PC-3 (cell line): ENCODE measurements around the gene FLNB. TPM values are rescaled to one million over a fixed set of nuclear protein-coding genes. Genes with fewer than 3 reads are reported as not detected.

ENCODE experiments used
- ATAC-seq: fragments of 200-7000 bp; cut with Tn5 transposase; 2 replicates; pipeline ENCODE4 v1.9.1; 2020; ENCODE audit warnings: mild to moderate bottlenecking, moderate library complexity
- BruUV-seq: library from RNA; stranded (reverse); fragments of 400-500 nt; replicated peaks from 2 replicates; lab custom pipeline; 2021; lab: Mats Ljungman, UMichigan
- CTCF ChIA-PET: fragments of 300-600 bp; sonication (Branson Sonifier 250); formaldehyde crosslinking; loops from one replicate; lab custom pipeline; 2022; ENCODE audit warnings: antibody characterized with exemption; lab: Charles Lee
- POLR2A ChIA-PET: fragments of 300-600 bp; sonication (Branson Sonifier 250); formaldehyde crosslinking; loops from one replicate; lab custom pipeline; 2022; ENCODE audit warnings: antibody characterized with exemption; ENCODE audit not compliant: unreplicated experiment; lab: Charles Lee
- DNase-seq: peaks from one replicate; pipeline ENCODE4 v3.0.0-alpha.2; 2015
- H2AFZ ChIP-seq: fragments of 300-600 bp; sonication (generic); 2 replicates; pipeline ENCODE4 v1.6.0; 2016; ENCODE audit warnings: antibody characterized with exemption, low read length
- H3F3A ChIP-seq: fragments of 300-600 bp; sonication (generic); one replicate; pipeline ENCODE4 v1.6.0; 2017; ENCODE audit warnings: antibody characterized with exemption, low read length, control low read depth, mild to moderate bottlenecking; ENCODE audit not compliant: unreplicated experiment
- H3K27ac ChIP-seq: fragments of 300-600 bp; sonication (generic); 2 replicates; pipeline ENCODE4 v1.5.1; 2016; ENCODE audit warnings: mild to moderate bottlenecking, low read length
- H3K27me3 ChIP-seq: fragments of 300-600 bp; sonication (generic); 2 replicates; pipeline ENCODE4 v1.6.1; 2016; ENCODE audit warnings: low read length, mixed read lengths
- H3K36me3 ChIP-seq: fragments of 300-600 bp; sonication (generic); 2 replicates; pipeline ENCODE4 v1.6.1; 2016; ENCODE audit warnings: low read depth, mixed run types, low read length, mixed read lengths
- H3K4me1 ChIP-seq: fragments of 300-600 bp; sonication (generic); 2 replicates; pipeline ENCODE4 v1.5.1; 2016; ENCODE audit warnings: low read length; ENCODE audit not compliant: insufficient read depth
- H3K4me2 ChIP-seq: fragments of 300-600 bp; sonication (generic); 2 replicates; pipeline ENCODE4 v1.6.0; 2016; ENCODE audit warnings: low read length
- H3K4me3 ChIP-seq: fragments of 300-600 bp; sonication (generic); 2 replicates; pipeline ENCODE4 v1.5.1; 2016; ENCODE audit warnings: mild to moderate bottlenecking, low read length, mixed read lengths
- H3K79me2 ChIP-seq: fragments of 300-600 bp; sonication (generic); 2 replicates; pipeline ENCODE4 v1.6.1; 2017; ENCODE audit warnings: low read length, mixed read lengths
- H3K9ac ChIP-seq: fragments of 300-600 bp; sonication (generic); 2 replicates; pipeline ENCODE4 v1.6.0; 2016; ENCODE audit warnings: mild to moderate bottlenecking, low read length
- H3K9me2 ChIP-seq: fragments of 300-600 bp; sonication (generic); replicated peaks from 2 replicates; pipeline ENCODE4 v1.6.1; 2016; ENCODE audit warnings: mixed run types, low read length, mixed read lengths
- H3K9me3 ChIP-seq: fragments of 300-600 bp; sonication (generic); 2 replicates; pipeline ENCODE4 v1.6.1; 2016; ENCODE audit warnings: low read length, mixed read lengths
- H4K20me1 ChIP-seq: fragments of 300-600 bp; sonication (generic); 2 replicates; pipeline ENCODE4 v1.6.1; 2016; ENCODE audit warnings: low read length, mixed read lengths
- EZH2 ChIP-seq: fragments of 300-600 bp; sonication (generic); IDR thresholded peaks from one replicate; pipeline ENCODE4 v1.6.1; 2017; ENCODE audit warnings: antibody characterized with exemption, mild to moderate bottlenecking, low read length; ENCODE audit not compliant: unreplicated experiment
- EZH2phosphoT487 ChIP-seq: fragments of 300-600 bp; sonication (generic); IDR thresholded peaks from 2 replicates; pipeline ENCODE4 v1.6.1; 2018; ENCODE audit warnings: mild to moderate bottlenecking, antibody characterized with exemption, low read length, borderline replicate concordance
- intact Hi-C: fragments of 100-400 bp; cut with micrococcal nuclease; formaldehyde crosslinking; loops from 2 replicates; pipeline ENCODE4 v1.9.0; 2023
- total RNA-seq: library from RNA; depleted of rRNA; stranded (reverse); fragments of >200 nt; gene quantifications from 2 replicates; pipeline ENCODE4 v1.2.3, GENCODE V29; 2014
- TF ChIP-seq, protein P1 (sequence below): fragments of 300-600 bp; sonication (generic); conservative IDR thresholded peaks from 2 replicates; pipeline ENCODE4 v1.5.1; 2017; ENCODE audit warnings: antibody characterized with exemption, low read depth, mild to moderate bottlenecking, low read length

The FLNB gene
- total RNA-seq, 1 experiment from 2014 or later, result 505 TPM

DNA sequence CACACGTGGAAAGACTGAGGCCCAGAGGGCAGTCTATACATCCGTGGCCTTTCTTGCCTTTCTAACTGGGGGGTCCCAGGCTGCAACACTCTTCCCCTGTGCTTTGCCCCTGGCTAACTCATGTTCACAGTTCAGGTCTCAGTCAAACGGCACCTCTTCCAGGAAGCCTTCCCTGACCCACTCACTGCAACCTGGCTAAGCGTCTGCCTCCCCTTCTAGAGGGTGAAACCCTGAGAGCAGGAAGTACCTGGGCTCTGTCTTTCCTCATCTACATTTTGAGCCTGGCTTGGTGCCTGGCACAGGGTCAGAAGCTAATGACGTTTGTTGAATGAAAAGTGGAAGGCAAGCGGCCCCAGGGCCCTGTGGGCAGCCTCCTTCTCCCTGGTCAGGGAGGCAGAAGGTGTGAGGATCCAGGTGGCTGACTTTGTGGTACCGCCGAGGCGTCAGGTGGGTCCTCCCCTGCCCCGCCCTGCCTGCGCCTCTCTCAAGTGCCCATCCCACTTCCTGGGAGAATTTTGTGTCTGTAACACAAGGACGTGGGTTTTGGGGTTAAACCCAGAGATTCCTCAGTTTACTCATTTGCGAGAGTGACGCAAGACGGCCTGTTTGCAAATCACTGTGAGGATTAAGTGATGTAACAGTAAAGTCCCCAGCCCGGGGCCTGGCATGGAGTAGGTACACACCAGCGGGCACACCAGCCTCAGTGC is 170.5 kb downstream of the FLNB start:
- H3K36me3 ChIP-seq, result no peaks in the 10 kb centered on the region
- ChIA-PET POLR2A (no interaction called here), CTCF (interaction anchor here (0.9 to 2.0 kb wide), 3 partner anchors 9 to 127 kb away, joined by 4 to 9 read pairs (median 5); partner anchors contain the start of genes HTD2 and RPP14)
- H3K9me2 ChIP-seq, result no peaks in the 10 kb centered on the region
- no peaks in the 10 kb centered on the region for H3K79me2 ChIP-seq
- no peak for ATAC-seq
- H3K9ac ChIP-seq, result no peak overlapping the region
- TF ChIP-seq EZH2, result no peak
- TF ChIP-seq EZH2phosphoT487, result no peak
- TF ChIP-seq, protein P1, sequence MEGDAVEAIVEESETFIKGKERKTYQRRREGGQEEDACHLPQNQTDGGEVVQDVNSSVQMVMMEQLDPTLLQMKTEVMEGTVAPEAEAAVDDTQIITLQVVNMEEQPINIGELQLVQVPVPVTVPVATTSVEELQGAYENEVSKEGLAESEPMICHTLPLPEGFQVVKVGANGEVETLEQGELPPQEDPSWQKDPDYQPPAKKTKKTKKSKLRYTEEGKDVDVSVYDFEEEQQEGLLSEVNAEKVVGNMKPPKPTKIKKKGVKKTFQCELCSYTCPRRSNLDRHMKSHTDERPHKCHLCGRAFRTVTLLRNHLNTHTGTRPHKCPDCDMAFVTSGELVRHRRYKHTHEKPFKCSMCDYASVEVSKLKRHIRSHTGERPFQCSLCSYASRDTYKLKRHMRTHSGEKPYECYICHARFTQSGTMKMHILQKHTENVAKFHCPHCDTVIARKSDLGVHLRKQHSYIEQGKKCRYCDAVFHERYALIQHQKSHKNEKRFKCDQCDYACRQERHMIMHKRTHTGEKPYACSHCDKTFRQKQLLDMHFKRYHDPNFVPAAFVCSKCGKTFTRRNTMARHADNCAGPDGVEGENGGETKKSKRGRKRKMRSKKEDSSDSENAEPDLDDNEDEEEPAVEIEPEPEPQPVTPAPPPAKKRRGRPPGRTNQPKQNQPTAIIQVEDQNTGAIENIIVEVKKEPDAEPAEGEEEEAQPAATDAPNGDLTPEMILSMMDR, result no peak
- H3K9me3 ChIP-seq, result no peaks in the 10 kb centered on the region
- H3K4me1 ChIP-seq, result peaks cover 40% of the 10 kb centered on the region
- no peaks in the 10 kb centered on the region for H3K27me3 ChIP-seq
- H3F3A ChIP-seq, result peaks cover 9% of the 10 kb centered on the region
- H3K4me2 ChIP-seq, result no peak overlapping the region
- BruUV-seq, result no TSS peak
- no peak overlapping the region for H3K4me3 ChIP-seq
- no peak overlapping the region for H3K27ac ChIP-seq
- intact Hi-C loops, result loop anchor here (5.0 kb wide), 1 partner anchor 226 kb away; no protein-coding TSS in a partner anchor
- DNase-seq, result no peak
- H2AFZ ChIP-seq, result no peak overlapping the region
- no peaks in the 10 kb centered on the region for H4K20me1 ChIP-seq

DNA sequence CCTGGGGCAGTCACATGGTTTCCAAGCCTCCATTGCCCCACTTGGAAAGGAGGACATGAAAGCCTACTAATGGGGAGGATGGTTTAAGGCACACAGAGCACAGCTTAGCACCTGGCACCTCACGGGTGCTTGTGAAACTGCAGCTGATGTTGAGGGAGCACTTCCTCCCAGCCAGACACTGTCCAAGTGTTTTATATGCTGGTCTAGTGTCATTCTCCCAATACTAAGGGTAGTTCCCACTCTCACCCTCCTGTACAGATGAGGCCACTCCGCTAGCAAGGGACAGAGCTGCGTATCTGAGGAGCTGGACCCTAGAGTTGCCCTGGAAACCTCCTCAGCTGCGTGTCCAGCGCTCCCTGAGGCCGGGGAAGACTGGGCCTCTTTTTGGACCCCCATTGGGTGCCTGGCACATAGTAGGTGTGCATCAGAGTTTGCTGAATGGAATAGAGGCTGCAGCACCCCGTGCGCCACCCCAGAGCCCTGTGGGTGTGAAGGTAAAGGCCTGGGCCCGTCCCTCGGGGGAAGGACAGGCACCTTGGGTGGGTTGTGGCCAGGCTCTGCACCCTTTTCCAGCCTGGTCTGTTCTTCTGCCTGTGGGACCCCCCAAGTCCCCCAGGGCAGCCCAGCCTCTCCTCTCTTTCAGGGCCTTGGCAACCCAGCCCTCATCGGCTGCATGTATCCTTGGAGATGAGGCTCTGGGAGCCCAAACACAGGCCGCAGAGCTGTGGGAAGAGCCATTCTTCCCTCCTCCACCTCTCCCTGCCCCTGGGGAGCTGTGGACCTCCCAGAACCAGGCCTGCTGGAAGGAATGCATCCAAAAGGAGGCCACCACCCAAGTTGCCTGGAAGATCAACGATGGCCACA is 171.2 kb downstream of the FLNB start:
- ChIA-PET POLR2A (no interaction called here), CTCF (interaction anchor here (0.6 to 2.0 kb wide), 3 partner anchors 8 to 157 kb away, joined by 4 to 9 read pairs (median 5); no protein-coding TSS in a partner anchor)
- DNase-seq (no peak), ATAC-seq (no peak)
- Histone ChIP-seq H3K4me2 (no peak overlapping the region), H3K36me3 (no peaks in the 10 kb centered on the region), H3K27ac (no peak overlapping the region), H3K4me3 (no peak overlapping the region), H3K27me3 (no peaks in the 10 kb centered on the region), H4K20me1 (no peaks in the 10 kb centered on the region), H3F3A (peaks cover 9% of the 10 kb centered on the region), H3K79me2 (no peaks in the 10 kb centered on the region), H3K4me1 (peaks cover 34% of the 10 kb centered on the region), H2AFZ (no peak overlapping the region), H3K9me2 (no peaks in the 10 kb centered on the region), H3K9ac (no peak overlapping the region), H3K9me3 (no peaks in the 10 kb centered on the region)
- intact Hi-C loops, result loop anchor here (5.0 to 10.0 kb wide), 2 partner anchors 227 to 235 kb away; no protein-coding TSS in a partner anchor
- TF ChIP-seq, protein P1, result no peak
- TF ChIP-seq EZH2, result no peak
- no peak for TF ChIP-seq EZH2phosphoT487
- no TSS peak for BruUV-seq
